PFSK-1 (cell line): ENCODE data around the gene EML3.

Experiments
- FOXP2 ChIP-seq: optimal IDR thresholded peaks from 2 replicates; pipeline ENCODE3; 2011; ENCODE audit warnings: borderline replicate concordance, control low read depth, inconsistent platforms; ENCODE audit not compliant: insufficient read depth; ENCODE audit errors: extremely low read length, extremely low read depth
- POLR2AphosphoS5 ChIP-seq: IDR thresholded peaks from 2 replicates; pipeline ENCODE4 v1.6.1; 2012; ENCODE audit warnings: low read depth, mild to moderate bottlenecking, control low read depth, low read length, moderate library complexity
- SIN3A ChIP-seq: IDR thresholded peaks from 2 replicates; pipeline ENCODE4 v1.6.1; 2012; ENCODE audit warnings: mild to moderate bottlenecking, low read length, moderate library complexity, borderline replicate concordance; ENCODE audit not compliant: insufficient read depth
- TAF1 ChIP-seq: IDR thresholded peaks from 2 replicates; pipeline ENCODE4 v1.6.1; 2012; ENCODE audit warnings: low read length, control low read depth, borderline replicate concordance; ENCODE audit not compliant: insufficient read depth
- TF ChIP-seq, protein P1 (sequence below), 2 experiments: IDR thresholded peaks; 2 replicates each; pipeline versions ENCODE4 v1.6.1 to v1.8.0; 2011 to 2012; ENCODE audit warnings: low read depth in 2 of 2, low read length in 2 of 2, control low read depth in 1 of 2, inconsistent platforms in 1 of 2, mild to moderate bottlenecking in 1 of 2, moderate library complexity in 1 of 2; ENCODE audit not compliant: insufficient read depth in 1 of 2

Gene EML3

DNA sequence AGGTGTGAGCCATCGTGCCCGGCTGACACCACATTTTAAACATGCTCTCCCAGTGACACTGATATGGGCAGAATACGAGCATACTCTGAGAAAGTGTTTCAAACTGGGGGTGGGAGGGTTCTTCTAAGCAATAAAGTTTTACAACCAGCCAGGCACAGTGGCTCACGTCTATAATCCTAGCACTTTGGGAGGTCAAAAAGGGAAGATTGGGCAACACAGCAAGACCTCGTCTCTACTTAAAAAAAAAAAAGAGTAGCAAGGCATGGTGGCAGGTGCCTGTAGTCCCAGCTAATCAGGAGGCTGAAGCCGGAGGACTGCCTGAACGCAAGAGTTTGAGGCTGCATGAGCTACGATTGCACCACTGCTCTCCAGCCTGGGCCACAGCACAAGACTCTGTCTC lies 31.6 kb upstream of the EML3 start:
- TF ChIP-seq SIN3A = no peak
- TF ChIP-seq TAF1 = no peak
- TF ChIP-seq POLR2AphosphoS5 = no peak
- TF ChIP-seq, protein P1, sequence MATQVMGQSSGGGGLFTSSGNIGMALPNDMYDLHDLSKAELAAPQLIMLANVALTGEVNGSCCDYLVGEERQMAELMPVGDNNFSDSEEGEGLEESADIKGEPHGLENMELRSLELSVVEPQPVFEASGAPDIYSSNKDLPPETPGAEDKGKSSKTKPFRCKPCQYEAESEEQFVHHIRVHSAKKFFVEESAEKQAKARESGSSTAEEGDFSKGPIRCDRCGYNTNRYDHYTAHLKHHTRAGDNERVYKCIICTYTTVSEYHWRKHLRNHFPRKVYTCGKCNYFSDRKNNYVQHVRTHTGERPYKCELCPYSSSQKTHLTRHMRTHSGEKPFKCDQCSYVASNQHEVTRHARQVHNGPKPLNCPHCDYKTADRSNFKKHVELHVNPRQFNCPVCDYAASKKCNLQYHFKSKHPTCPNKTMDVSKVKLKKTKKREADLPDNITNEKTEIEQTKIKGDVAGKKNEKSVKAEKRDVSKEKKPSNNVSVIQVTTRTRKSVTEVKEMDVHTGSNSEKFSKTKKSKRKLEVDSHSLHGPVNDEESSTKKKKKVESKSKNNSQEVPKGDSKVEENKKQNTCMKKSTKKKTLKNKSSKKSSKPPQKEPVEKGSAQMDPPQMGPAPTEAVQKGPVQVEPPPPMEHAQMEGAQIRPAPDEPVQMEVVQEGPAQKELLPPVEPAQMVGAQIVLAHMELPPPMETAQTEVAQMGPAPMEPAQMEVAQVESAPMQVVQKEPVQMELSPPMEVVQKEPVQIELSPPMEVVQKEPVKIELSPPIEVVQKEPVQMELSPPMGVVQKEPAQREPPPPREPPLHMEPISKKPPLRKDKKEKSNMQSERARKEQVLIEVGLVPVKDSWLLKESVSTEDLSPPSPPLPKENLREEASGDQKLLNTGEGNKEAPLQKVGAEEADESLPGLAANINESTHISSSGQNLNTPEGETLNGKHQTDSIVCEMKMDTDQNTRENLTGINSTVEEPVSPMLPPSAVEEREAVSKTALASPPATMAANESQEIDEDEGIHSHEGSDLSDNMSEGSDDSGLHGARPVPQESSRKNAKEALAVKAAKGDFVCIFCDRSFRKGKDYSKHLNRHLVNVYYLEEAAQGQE (IDR thresholded peaks at IDR 0.05; ENCODE audit: insufficient read depth in 1 of 2, low read depth in 2 of 2, low read length in 2 of 2) = no peak
- TF ChIP-seq FOXP2 = no peak

DNA sequence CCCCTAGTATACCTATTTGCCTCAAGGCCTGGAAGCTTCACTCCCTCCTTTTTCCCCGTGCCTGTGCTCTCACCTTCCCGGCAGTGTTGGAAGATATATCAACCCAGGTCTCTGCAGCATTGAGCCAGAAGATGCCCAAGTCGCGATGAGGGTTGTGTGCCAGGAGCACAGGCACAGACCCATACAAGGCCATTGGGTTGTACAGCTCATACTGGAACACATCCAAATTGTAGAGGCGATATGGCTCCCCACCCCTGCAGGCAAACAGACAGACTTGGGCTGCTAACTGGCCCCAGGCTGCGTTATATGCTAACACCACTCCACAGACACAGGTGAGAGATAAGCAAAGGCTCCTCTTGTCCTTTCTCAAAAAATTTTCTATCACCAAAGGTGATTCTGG lies 19.9 kb upstream of the EML3 start:
- TF ChIP-seq, protein P1 (IDR thresholded peaks at IDR 0.05; ENCODE audit: insufficient read depth in 1 of 2, low read depth in 2 of 2, low read length in 2 of 2) = no peak
- TF ChIP-seq POLR2AphosphoS5 (no peak), TAF1 (no peak), FOXP2 (no peak), SIN3A (no peak)

DNA sequence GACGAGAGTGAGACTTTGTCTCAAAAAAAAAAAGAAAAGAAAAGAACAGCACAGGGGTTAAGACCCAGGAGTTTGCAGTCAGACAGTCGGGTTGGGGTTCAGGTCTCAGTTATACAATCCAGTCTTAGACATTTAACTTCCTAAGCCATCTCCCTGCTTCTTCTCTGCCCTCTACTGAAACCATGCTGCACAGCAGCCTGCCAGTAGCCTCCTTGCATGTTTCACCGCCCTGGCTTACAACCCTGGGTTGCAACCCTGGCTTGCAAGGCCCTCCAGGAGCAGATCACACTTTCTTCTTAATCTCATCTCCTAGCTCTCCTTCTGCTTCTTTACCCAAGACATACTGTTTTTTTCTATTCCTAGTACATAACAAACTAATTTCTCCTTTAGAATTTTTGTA lies 15.1 kb upstream of the EML3 start:
- TF ChIP-seq SIN3A = no peak
- no peak for TF ChIP-seq FOXP2
- no peak for TF ChIP-seq POLR2AphosphoS5
- no peak for TF ChIP-seq TAF1
- TF ChIP-seq, protein P1 (IDR thresholded peaks at IDR 0.05; ENCODE audit: insufficient read depth in 1 of 2, low read depth in 2 of 2, low read length in 2 of 2) = no peak

DNA sequence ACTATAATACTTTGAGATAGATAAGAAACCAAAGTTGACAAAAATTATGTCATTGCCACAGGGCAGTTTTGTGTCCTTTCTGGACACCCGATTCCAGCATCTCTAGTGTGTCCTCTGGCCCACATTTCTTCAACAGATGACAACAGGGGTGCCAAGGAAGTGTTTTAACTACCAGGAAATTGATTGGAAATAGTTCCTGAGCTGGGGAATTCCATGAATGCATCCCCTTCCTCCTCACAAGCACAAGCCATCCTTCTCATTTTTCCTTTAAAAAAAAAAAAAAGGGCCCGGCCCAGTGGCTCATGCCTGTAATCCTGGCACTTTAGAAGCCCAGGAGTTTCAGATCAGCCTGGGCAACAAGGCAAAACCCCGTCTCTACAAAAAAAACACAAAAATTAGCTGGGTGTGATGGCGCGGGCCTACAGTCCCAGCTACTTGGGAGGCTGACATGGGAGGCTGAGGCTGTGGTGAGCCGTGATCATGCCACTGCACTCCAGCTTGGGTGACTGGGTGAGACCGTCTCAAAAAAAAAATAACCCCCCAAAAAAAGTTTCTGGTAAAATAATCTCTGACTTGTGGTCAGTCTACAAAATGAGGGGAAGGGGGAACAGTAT lies 10.0 kb upstream of the EML3 start:
- TF ChIP-seq, protein P1 (IDR thresholded peaks at IDR 0.05; ENCODE audit: insufficient read depth in 1 of 2, low read depth in 2 of 2, low read length in 2 of 2) = no peak
- TF ChIP-seq POLR2AphosphoS5 (no peak), FOXP2 (no peak), SIN3A (no peak), TAF1 (no peak)
